GM19438 (cell line): ENCODE measurements around the gene IL17D.
"Not testable (repeated sequence)": the region's sequence is repeated elsewhere in the genome, so short reads cannot be mapped to it uniquely, and the experiment has no call there.

Source experiments
- ATAC-seq: cut with Tn5 transposase; IDR thresholded peaks from one replicate; pipeline ENCODE4 v1.9.1; 2021; ENCODE audit warnings: low read depth; ENCODE audit not compliant: unreplicated experiment

IL17D gene

DNA sequence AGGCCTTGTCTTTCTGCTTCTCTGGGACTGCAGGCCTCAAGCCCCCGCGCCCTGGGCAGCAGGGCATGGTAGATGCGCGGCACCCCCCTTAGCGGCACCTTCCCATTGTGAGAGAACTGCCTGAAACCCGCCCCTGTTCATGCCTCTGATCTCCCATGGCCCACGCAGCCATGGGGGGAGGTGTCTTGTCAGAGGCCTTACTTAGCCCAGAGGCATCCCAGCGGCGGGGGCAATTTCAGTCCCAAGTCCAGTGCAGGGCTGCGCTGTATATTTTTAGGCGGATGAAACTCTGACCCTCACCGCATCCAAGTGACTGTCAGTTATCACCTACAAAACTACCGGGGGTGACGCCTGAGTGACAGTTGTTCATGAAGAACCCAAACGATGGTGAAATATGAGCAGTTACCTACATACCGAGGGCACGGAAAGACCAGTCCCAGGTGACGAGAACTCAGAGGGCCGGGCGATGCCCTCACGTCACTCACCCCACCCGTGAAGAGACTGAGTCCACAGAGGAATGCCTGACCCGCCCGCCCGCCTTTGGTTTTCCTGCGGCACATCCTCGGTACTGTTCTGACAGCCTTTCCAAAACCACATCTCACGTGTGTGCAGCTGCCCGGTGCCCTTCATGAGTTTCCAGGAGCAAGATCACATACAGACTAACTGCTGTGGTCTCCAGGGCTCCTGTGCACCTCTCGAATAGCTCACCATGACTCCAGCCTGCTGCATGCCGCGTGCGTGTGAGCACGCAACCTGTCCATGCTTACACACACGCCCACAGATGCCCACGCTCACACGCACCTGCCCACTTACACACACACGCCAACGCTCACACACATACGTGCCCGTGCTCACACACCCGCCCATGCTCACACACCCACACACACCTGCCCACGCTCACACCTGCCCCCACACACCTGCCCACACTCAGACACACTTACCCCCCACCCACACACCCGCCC, 14.4 kb downstream of the IL17D start:
- no peak for ATAC-seq

DNA sequence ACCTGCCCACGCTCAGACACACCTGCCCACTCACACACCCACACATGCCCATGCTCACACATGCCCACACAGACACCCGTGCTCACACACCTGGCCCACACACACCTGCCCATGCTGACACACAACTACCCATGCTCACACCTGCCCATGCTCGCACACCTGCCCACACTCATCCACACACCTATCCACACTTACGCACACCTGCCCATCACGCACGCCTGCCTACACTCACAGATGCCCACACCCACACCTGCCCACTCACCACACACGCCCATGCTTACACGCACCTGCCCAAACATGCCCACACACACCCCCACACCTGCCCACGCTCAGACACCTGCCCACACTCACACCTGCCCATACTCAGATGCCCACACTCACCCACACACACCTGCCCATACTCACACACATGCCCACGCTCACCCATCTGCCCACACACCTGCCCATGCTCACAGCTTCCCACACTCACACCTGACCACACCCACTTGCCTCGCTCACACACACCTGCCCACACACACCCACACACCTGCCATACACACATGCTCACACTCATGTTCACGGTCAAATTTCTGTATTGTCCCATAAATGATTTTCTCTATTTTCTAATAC, 15.6 kb downstream of the IL17D start:
- no peak for ATAC-seq

DNA sequence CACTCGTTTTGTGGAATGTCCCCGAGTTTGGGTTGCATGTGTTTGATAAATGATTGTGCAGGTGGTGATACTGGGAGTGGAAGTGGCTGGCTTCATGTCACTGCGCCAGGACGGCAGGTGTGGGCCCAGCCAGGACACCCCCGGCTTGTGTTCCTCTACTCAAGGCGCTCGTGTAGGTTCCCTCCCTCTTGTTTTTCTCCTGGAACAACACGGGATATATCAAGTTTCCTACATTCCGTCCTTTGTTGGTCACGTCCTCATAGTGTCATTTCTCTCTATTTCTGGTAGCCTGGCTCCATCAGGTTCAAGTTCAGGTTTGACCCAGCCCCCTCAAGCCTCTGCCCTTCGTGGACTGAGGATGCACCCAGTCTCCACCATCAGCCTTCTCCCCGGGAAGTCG, 16.3 kb downstream of the IL17D start:
- ATAC-seq, result no peak

DNA sequence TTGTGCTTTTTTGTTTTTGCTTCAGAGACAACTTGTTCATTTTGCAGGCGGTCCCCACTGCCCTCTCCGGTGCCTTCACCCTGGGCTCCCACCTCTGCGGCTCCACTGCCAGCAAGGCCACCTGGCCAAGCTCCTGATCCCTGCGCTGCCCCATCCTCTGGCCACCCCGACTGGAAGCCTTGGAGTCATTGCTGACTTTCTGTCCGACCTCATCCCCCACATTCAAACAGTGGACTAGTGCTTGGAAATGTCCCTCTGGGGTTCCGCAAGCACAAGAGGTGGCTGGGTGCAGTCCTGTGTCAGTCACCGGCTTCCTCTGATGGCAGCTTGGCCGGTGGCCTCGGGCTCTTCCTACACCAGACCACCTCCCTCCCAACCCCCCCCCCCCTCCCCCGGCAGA, 17.0 kb downstream of the IL17D start:
- ATAC-seq, result no peak

DNA sequence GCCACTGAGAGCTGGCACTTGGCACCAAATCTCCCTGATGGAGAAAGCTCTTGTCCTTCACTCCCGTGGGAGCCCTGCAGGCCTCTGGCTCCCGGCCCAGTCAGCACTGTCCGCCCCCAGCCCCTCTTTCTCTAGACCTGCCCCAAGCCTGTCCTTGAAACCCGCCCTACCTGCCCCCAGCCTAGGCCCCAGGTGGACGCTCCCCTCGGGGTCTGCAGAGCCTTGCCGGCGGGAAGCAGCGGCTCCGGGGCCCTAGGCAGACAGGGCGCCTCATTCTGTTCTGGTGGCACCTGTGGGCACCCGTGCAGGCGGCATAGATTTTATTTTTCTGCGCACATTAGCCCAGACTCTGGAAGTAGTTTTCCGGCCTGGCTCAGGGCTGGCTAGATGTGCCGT, 17.6 kb downstream of the IL17D start:
- no peak for ATAC-seq

DNA sequence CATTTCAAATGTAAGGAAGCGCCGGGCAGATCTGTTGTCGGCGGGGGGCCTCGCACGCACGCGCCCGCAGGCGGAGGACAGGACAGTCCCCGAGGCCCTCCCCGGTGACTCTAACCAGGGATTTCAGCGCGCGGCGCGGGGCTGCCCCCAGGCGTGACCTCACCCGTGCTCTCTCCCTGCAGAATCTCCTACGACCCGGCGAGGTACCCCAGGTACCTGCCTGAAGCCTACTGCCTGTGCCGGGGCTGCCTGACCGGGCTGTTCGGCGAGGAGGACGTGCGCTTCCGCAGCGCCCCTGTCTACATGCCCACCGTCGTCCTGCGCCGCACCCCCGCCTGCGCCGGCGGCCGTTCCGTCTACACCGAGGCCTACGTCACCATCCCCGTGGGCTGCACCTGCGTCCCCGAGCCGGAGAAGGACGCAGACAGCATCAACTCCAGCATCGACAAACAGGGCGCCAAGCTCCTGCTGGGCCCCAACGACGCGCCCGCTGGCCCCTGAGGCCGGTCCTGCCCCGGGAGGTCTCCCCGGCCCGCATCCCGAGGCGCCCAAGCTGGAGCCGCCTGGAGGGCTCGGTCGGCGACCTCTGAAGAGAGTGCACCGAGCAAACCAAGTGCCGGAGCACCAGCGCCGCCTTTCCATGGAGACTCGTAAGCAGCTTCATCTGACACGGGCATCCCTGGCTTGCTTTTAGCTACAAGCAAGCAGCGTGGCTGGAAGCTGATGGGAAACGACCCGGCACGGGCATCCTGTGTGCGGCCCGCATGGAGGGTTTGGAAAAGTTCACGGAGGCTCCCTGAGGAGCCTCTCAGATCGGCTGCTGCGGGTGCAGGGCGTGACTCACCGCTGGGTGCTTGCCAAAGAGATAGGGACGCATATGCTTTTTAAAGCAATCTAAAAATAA, 18.2 kb downstream of the IL17D start:
- ATAC-seq, result no peak

DNA sequence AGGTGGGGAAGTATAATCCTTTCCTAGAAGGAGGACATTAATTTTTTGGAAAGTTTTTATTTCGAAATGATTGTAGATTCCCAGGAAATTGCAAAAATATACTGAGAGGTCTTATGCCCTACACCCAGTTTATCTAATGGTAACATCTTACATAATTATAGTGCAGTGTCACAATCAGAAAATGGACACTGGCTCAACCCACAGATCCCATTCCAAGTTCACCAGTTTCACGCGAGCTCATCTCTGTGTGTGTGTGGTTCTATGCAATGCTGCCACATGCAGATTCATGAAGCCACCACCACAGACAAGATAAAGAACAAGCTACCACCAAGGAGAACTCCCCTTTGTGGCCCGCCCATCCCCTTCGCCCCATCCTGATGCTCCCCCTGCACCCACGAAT, 24.4 kb downstream of the IL17D start:
- no peak for ATAC-seq

DNA sequence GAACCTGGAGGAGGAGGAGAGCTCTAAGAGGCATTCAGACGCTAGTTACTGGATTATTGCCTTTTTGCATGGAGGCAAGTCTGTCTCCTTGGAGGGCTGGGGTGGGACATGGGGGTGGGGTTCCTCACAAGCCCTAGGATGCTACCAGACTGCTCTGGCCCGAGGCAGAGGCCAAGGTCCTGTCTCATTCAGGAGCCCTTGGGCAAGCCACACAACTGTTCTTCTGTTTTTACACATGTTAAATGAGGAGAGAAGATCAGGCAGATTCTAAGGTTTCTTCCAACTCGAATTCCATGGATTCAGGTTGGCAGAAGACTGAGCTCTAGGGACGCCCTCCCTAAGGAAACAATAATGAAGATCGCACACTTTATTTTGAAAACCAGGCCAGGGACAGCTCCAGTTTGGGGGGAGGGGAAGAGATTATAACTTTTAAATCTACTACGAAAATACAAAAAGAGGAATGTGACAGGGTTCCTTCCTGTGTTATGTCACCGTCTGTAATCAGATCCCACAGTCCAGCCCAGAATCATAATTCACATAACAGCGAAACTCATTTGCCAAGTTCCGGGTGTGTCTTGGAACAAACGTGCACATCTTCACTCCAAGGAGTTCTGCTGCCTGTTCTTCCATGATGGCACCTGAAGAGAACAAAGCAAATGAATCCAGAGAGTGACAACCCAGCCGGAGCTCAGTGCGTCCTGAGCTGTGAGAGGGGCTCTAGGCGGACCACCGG, 25.2 kb downstream of the IL17D start:
- no peak for ATAC-seq

DNA sequence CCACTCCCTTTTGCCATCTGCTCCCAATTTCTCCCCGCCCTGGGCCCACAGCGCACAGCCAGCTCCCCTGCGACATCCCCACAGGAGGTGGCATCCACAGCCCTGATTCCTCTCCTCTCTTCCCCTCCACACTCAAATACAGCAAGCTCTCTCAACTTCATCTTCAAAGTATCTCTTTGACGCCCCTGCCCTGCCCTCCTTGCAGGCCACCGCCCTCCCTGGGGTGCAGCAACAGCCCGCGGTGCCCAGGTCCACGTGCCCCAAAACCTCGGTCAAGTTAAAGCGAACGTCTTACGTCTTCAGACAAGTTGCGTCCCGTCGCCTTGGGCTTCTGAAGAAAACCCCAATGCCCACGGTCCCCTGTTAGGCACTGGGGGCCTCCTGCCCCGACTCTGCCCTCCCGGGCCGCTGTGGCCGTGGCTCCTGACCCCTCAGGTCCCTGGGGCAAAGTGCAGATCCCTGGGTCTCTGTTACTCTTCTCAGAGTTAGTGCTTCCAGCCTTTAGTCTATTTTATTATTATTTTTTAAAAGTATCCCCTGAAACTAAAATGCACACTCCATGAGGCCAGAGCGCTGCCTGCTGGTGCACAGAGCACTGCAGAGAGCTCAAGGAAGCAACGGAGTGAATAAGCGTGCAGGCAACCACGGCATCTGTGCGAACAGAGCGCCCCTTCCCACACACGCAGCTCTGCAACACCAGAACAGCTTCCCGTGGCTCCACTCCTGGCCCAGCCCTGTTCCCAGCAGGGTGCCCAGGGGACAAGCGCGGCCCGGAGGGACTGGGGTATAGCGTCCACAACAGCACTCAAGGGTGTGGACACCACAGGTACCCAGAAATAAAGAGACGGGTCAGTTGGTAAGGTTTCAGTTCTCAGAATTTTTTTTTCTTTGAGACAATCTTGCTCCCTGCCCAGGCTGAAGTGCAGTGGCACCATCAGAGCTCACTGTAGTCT, 26.4 kb downstream of the IL17D start:
- ATAC-seq, result no peak

DNA sequence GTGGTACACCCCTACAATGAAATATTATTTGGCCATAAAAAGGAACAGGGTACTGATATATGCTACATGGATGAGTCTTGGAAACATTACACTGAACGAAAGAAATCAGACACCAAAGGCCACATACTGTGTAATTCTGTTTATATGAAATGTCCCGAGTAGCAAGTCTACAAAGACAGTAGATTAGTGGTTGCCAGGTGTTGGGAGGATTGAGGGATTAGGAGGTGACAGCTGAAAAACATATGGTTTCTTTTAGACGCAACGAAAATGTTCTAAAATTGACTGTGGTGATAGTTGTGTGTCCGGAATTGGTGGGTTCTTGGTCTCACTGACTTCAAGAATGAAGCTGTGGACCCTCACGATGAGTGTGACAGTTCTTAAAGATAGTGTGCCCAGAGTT, 35.1 kb downstream of the IL17D start:
- no peak for ATAC-seq

DNA sequence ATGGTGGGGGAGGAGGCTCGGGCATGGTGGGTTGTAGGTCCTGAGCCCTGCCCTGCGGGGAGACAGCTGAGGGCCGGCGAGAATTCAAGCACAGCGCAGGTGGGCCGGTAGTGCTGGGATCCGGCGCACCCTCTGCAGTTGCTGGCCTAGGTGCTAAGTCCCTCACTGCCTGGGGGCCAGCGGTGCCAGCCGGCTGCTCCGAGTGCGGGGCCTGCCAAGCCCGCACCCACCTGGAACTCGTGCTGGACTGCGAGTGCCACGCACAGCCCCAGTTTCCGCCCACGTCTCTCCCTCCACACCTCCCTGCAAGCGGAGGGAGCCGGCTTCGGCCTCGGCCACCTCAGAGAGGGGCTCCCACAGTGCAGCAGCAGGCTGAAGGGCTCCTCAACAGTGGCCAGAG, 36.5 kb downstream of the IL17D start:
- no peak for ATAC-seq

DNA sequence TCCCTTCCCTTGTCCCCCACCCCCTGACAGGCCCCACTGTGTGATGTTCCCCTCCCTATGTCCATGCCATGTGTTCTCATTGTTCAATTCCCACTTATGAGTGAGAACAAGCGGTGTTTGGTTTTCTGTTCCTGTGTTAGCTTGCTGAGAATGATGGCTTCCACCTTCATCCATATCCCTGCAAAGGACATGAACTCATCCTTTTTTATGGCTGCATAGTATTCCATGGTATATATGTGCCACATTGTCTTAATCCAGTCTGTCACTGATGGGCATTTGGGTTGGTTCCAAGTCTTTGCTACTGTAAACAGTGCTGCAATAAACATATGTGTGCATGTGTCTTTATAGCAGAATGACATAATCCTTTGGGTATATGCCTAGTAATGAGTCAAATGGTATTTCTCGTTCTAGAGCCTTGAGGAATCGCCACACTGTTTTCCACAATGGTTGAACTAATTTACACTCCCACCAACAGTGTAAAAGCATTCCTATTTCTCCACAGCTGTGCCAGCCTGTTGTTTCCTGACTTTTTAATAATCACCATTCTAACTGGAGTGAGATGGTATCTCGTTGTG, 40.4 kb downstream of the IL17D start:
- ATAC-seq, result not testable (repeated sequence)

DNA sequence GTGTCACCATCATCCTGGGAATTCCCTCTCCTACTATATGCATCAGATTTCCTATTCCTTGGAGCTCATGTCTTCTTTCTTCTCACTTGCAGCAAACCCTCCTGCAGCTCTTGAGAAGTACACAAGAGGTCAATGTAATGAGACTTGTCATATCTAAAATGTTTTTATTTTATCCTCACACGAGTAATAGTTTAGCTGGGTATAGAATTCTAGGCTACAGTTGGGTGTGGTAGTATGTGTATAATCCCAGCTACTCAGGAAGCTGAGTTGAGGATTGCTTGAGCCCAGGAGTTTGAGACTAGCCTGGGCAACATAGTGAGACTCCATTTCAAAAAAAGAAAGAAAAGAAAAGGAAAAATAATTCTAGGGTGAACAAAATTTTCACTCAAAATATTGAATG, 45.9 kb downstream of the IL17D start:
- ATAC-seq, result no peak

DNA sequence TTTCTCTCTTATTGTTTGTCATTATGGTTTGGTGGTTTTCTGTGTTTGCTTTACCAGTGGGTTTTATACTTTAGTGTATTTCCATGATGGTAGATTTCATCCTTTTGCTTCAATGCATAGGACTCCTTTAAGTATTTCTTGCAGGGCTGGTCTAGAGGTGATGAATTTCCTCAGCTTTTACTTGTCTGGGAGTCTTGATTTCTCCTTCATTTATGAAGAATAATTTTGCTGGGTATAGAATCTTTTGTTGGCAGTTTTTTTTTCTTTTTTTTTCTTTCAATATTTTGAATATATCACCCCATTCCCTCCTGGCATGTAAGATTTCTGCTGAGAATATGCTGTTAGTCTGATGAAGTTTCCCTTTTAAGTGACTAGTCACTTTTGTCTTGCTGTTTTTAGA, 50.5 kb downstream of the IL17D start:
- no peak for ATAC-seq

DNA sequence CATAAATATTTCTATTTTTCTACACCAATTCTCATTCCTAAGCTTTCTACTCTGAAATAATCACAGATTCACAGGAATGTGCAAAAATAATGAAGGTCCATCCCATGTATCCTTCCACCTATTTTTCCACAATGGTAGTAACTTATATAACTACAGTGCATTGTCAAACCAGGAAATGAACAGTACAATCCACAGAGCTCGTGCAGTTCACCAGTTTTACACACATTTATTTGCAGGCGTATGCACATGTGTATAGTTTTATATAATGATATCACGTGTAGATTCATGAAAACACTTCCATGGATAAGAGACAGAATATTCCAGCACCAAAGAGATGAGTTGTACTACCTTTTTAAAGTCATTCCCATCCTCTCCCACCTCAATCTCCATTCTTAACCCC, 57.4 kb downstream of the IL17D start:
- no peak for ATAC-seq

DNA sequence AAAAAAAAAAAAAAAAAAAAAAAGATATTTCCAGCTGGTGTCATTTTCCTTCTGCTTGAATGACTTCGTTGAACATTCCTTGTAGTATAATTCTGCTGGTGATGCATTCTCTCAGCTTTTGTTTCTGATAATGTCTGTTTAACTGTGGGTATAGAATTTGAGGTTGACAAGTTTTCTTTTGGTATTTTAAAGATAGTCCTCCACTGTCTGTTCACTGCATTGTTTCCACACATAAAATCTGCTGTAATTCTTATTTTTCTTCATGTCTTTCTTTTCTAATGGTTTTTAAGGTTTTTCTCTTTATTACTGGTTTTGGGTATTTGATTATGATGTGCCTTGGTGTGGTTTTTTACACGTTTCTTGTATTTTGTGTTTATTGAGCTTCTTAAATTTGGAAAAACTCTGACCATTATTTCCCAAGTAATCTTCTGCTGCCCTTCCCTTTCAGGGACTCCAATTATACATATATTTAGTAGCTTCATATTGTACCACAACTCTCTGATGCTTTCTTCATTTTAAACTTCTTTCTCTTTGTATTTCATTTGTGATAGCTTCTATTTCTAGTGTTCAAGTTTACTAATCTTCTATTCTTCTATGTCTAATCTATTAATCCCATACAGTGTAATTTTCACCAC, 63.9 kb downstream of the IL17D start:
- ATAC-seq, result no peak

DNA sequence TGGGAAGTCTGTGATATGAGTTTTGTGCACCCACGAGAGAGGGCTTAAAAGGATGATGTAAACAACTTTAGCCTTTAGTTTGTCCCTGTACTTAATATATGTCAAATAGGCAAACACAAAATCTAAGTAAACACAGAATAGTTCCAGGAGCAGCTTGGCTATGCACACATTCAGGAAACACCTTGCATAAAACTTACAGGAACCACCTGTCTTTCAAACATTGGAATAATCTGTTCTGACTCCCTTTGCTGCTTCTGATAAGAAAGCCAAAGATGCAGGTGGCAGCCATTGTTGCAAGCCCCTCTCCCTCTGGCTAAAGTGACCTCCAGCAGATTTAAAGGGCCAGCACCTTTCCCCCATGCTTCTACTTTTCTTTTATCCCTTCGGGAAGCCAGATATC, 65.6 kb downstream of the IL17D start:
- no peak for ATAC-seq

DNA sequence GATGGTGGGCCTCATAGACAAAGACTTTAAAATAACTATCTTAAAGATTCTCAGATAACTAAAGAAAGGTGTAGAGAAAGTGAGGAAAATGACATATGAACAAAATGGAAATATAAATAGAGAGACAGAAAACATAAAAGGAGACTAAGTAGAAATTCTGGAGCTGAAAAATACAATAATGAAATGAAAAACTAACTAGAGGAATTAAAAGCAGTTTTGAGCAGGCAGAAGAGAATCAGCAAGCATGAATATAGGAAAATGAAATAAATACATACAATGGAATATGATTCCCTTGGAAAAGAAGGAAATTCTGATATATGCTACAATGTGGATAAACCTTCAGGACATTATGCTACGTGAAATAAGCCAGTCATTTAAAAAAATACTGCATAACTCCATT, 66.3 kb downstream of the IL17D start:
- ATAC-seq, result no peak
